Neural progenitor cell (in vitro differentiated cells): ENCODE data around the gene PPM1H. TPM values are rescaled to one million over a fixed set of nuclear protein-coding genes. Genes with fewer than 3 reads are reported as not detected.

ENCODE experiments used
- DNase-seq: peaks from one replicate; pipeline ENCODE4 v3.0.0-alpha.2; 2016; ENCODE audit warnings: low spot score
- H2AFZ ChIP-seq: fragments of 200-600 bp; sonication (generic); replicated peaks from 2 replicates; pipeline ENCODE4 v1.6.1; 2016; ENCODE audit warnings: antibody characterized with exemption
- H3F3A ChIP-seq: fragments of 200-600 bp; sonication (generic); 2 replicates; pipeline ENCODE4 v1.6.1; 2016; ENCODE audit warnings: antibody characterized with exemption, low read depth
- H3K27ac ChIP-seq: fragments of 200-600 bp; sonication (generic); 2 replicates; pipeline ENCODE4 v1.5.1; 2016; ENCODE audit warnings: mild to moderate bottlenecking
- H3K27me3 ChIP-seq: fragments of 200-600 bp; sonication (generic); 2 replicates; pipeline ENCODE4 v1.6.1; 2016; ENCODE audit warnings: mild to moderate bottlenecking, moderate library complexity
- H3K36me3 ChIP-seq: fragments of 200-600 bp; sonication (generic); 2 replicates; pipeline ENCODE4 v1.5.1; 2016
- H3K4me1 ChIP-seq: fragments of 200-600 bp; sonication (generic); 2 replicates; pipeline ENCODE4 v1.6.1; 2016; ENCODE audit warnings: mixed run types
- H3K4me2 ChIP-seq: fragments of 200-600 bp; sonication (generic); 2 replicates; pipeline ENCODE4 v1.6.1; 2016
- H3K4me3 ChIP-seq: fragments of 200-600 bp; sonication (generic); 2 replicates; pipeline ENCODE4 v1.5.1; 2016
- H3K79me2 ChIP-seq: fragments of 200-600 bp; sonication (generic); 2 replicates; pipeline ENCODE4 v1.6.1; 2016; ENCODE audit warnings: low read depth
- H3K9ac ChIP-seq: fragments of 200-600 bp; sonication (generic); 2 replicates; pipeline ENCODE4 v1.6.1; 2016
- H3K9me3 ChIP-seq: fragments of 200-600 bp; sonication (generic); 2 replicates; pipeline ENCODE4 v1.5.1; 2016; ENCODE audit warnings: low read depth
- H4K20me1 ChIP-seq: fragments of 200-600 bp; sonication (generic); 2 replicates; pipeline ENCODE4 v1.6.1; 2016; ENCODE audit warnings: low read depth
- H3K27ac Mint-ChIP-seq: 3 replicates; pipeline ENCODE4 v1.8.0; 2021; ENCODE audit warnings: mixed read lengths
- H3K27me3 Mint-ChIP-seq: 2 replicates; pipeline ENCODE4 v1.8.0; 2022; ENCODE audit warnings: low read depth, mild to moderate bottlenecking, inconsistent platforms, moderate library complexity, mixed read lengths; ENCODE audit not compliant: insufficient read depth
- H3K36me3 Mint-ChIP-seq: 3 replicates; pipeline ENCODE4 v1.8.0; 2021; ENCODE audit warnings: mixed read lengths
- H3K4me1 Mint-ChIP-seq: 3 replicates; pipeline ENCODE4 v1.8.0; 2021; ENCODE audit warnings: mixed read lengths
- H3K4me3 Mint-ChIP-seq: 3 replicates; pipeline ENCODE4 v1.8.0; 2021; ENCODE audit warnings: mild to moderate bottlenecking, moderate library complexity, mixed read lengths
- H3K9me3 Mint-ChIP-seq: 3 replicates; pipeline ENCODE4 v1.8.0; 2020; ENCODE audit warnings: mixed read lengths
- CTCF ChIP-seq: fragments of 200-600 bp; sonication (generic); IDR thresholded peaks from 2 replicates; pipeline ENCODE4 v1.5.1; 2017; ENCODE audit warnings: antibody characterized with exemption, mild to moderate bottlenecking
- EZH2 ChIP-seq: fragments of 200-600 bp; sonication (generic); IDR thresholded peaks from 2 replicates; pipeline ENCODE4 v1.6.1; 2017; ENCODE audit warnings: antibody characterized with exemption, mild to moderate bottlenecking, moderate library complexity
- EZH2phosphoT487 ChIP-seq: fragments of 200-600 bp; sonication (generic); IDR thresholded peaks from 2 replicates; pipeline ENCODE4 v1.6.1; 2017; ENCODE audit warnings: antibody characterized with exemption
- total RNA-seq: library from RNA; depleted of rRNA; stranded (reverse); fragments of >200 nt; gene quantifications from 2 replicates; pipeline ENCODE4 v1.2.3, GENCODE V29; 2015; ENCODE audit warnings: low replicate concordance

Gene PPM1H
- total RNA-seq, 1 donor from 2014 or later, result 4.6 TPM

- Histone ChIP-seq H3K4me2 (no peak overlapping the region), H2AFZ (no peak overlapping the region), H4K20me1 (no peaks in the 10 kb centered on the region), H3K27ac (no peak overlapping the region), H3K4me3 (no peak overlapping the region), H3K9me3 (no peaks in the 10 kb centered on the region), H3K36me3 (no peaks in the 10 kb centered on the region), H3K79me2 (no peaks in the 10 kb centered on the region), H3K9ac (no peak overlapping the region), H3K4me1 (no peaks in the 10 kb centered on the region), H3F3A (no peaks in the 10 kb centered on the region), H3K27me3 (no peaks in the 10 kb centered on the region)
- DNase-seq, result no peak
- peaks cover 16% of the 10 kb centered on the region for H3K4me1 Mint-ChIP-seq
- no peak overlapping the region for H3K4me3 Mint-ChIP-seq
- no peak overlapping the region for H3K27ac Mint-ChIP-seq
- peaks cover 2% of the 10 kb centered on the region for H3K27me3 Mint-ChIP-seq
- no peaks in the 10 kb centered on the region for H3K36me3 Mint-ChIP-seq
- no peaks in the 10 kb centered on the region for H3K9me3 Mint-ChIP-seq
- TF ChIP-seq EZH2 (no peak), CTCF (no peak), EZH2phosphoT487 (no peak)
Observed at GRCh38 chr12:62903151-62903550, 31.8 kb downstream of the PPM1H start.

- no peaks in the 10 kb centered on the region for H4K20me1 ChIP-seq
- H3K27ac Mint-ChIP-seq, result no peak overlapping the region
- H3K27me3 Mint-ChIP-seq, result peaks cover 2% of the 10 kb centered on the region
- H3K9ac ChIP-seq, result no peak overlapping the region
- no peaks in the 10 kb centered on the region for H3K4me1 ChIP-seq
- no peaks in the 10 kb centered on the region for H3K36me3 ChIP-seq
- DNase-seq, result no peak
- no peak overlapping the region for H3K4me3 ChIP-seq
- no peak overlapping the region for H2AFZ ChIP-seq
- H3K9me3 Mint-ChIP-seq, result no peaks in the 10 kb centered on the region
- H3K4me1 Mint-ChIP-seq, result peaks cover 16% of the 10 kb centered on the region
- H3K36me3 Mint-ChIP-seq, result no peaks in the 10 kb centered on the region
- no peaks in the 10 kb centered on the region for H3K27me3 ChIP-seq
- no peak overlapping the region for H3K4me3 Mint-ChIP-seq
- no peak overlapping the region for H3K4me2 ChIP-seq
- H3K79me2 ChIP-seq, result no peaks in the 10 kb centered on the region
- no peaks in the 10 kb centered on the region for H3F3A ChIP-seq
- H3K9me3 ChIP-seq, result no peaks in the 10 kb centered on the region
- TF ChIP-seq EZH2 (no peak), CTCF (no peak), EZH2phosphoT487 (no peak)
- H3K27ac ChIP-seq, result no peak overlapping the region
Observed at GRCh38 chr12:62900686-62901272, 34.2 kb downstream of the PPM1H start.

GRCh38 chr12:62899568-62900390 lies 35.2 kb downstream of the PPM1H start:
- no peak overlapping the region for H3K9ac ChIP-seq
- H3F3A ChIP-seq, result no peaks in the 10 kb centered on the region
- Mint-ChIP-seq H3K27ac (no peak overlapping the region), H3K4me1 (peaks cover 16% of the 10 kb centered on the region), H3K36me3 (no peaks in the 10 kb centered on the region), H3K9me3 (no peaks in the 10 kb centered on the region), H3K4me3 (no peak overlapping the region), H3K27me3 (peaks cover 2% of the 10 kb centered on the region)
- no peaks in the 10 kb centered on the region for H4K20me1 ChIP-seq
- no peaks in the 10 kb centered on the region for H3K9me3 ChIP-seq
- H3K36me3 ChIP-seq, result no peaks in the 10 kb centered on the region
- H3K4me3 ChIP-seq, result no peak overlapping the region
- no peaks in the 10 kb centered on the region for H3K4me1 ChIP-seq
- H3K27ac ChIP-seq, result no peak overlapping the region
- H3K79me2 ChIP-seq, result no peaks in the 10 kb centered on the region
- no peak for DNase-seq
- TF ChIP-seq EZH2 (no peak), EZH2phosphoT487 (no peak), CTCF (no peak)
- H3K4me2 ChIP-seq, result no peak overlapping the region
- no peaks in the 10 kb centered on the region for H3K27me3 ChIP-seq
- no peak overlapping the region for H2AFZ ChIP-seq
